HG02763 (cell line): ENCODE measurements around the gene CYP24A1.

Experiments
- ATAC-seq: cut with Tn5 transposase; IDR thresholded peaks from one replicate; pipeline ENCODE4 v1.9.1; 2021; ENCODE audit warnings: mild to moderate bottlenecking, moderate library complexity; ENCODE audit not compliant: unreplicated experiment

Gene CYP24A1

DNA sequence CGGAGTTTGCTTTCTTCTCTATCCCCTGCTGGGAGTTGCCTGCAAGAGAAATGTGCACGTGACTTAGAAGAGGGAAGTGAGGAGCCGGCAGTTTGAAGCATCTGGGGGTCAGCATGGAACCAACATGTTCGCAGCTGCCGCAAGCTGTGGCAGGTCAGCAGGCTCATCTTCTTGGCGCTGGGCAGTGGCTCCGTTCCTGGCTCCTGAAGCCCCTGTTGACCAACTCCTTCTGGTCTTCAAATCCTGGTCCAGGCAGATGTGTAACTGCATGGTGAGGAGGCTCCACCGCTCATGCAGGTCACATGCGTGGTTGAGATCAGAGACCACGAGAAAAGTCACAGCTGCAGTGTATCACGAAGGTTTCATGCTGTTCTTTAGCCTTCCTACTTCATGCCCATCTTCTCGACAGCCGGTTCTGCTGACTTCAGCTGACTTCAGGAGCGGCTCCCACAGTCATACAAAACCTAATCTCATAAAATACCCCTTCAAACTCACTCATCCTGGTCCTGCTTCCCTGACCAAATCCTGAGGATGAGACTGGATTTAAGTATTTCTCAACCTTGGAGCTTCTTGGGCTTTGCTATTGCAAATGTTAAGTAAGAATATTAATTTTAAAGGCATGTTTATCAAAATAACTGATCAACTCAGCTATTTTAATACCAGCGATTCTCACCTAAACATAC is 58.5 kb downstream of the CYP24A1 start:
- ATAC-seq = no peak

- no peak for ATAC-seq
Measured at GRCh38 chr20:54114109-54114508, 59.7 kb downstream of the CYP24A1 start.

DNA sequence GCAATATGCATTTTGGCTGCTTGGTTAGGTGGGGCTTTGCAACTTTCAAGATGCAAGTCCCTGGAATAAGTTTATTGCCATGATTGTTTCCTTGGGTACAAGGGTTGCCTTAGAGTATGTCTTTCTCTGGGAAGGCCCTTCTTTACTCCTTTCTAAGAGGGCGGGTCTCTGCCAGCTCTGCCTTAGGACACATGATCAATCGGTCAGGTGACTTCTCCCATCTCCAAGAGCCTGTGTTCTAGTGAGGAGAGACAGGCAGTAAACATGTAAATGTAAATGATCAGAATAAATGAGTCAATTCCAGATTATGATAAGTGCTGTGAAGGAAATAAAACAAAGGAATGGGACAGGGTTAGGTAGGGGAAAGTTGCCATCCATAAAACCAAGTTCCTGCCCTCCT is 60.2 kb downstream of the CYP24A1 start:
- ATAC-seq = no peak

- ATAC-seq = no peak
Measured at GRCh38 chr20:54112221-54112884, 61.4 kb downstream of the CYP24A1 start.

GRCh38 chr20:54111460-54111859 is 62.3 kb downstream of the CYP24A1 start:
- no peak for ATAC-seq

GRCh38 chr20:54110457-54110856 is 63.3 kb downstream of the CYP24A1 start:
- no peak for ATAC-seq

GRCh38 chr20:54110041-54110440 is 63.7 kb downstream of the CYP24A1 start:
- no peak for ATAC-seq

- no peak for ATAC-seq
Measured at GRCh38 chr20:54108817-54109216, 65.0 kb downstream of the CYP24A1 start.

GRCh38 chr20:54108326-54108642 is 65.5 kb downstream of the CYP24A1 start:
- ATAC-seq = no peak

DNA sequence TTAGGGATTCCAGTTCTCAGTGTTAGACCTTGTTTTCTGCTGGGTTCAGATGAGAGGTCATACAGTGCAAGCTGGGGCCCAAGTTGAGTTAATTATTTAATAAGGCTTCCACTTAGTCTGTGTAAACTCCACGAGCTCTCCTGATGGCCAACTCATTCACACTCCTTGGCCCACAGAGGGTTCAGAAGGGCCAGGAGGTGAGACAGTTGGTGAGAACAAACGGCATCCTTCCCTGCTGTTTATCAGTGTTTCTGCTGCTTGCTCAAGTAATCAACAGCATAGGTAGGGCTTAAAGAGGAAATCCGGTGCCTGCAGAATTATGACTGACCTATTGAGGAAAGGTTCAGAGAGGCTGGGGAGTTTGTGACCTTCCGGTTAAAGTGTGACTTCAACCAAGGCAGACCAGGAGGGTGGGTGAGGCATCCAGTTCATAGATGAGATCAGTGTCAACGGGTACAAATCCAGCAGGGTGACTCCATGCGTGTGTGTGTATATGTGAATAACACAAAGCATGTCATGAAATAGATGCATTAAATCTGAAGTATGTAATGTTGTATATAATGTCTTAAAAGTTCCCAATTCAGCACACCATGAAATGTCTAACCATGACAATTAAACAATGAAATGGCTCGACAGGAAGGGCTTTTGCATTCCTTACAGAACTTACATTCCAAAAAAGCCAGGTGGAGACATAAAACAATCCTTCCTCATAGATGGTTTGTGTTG is 66.0 kb downstream of the CYP24A1 start:
- no peak for ATAC-seq

DNA sequence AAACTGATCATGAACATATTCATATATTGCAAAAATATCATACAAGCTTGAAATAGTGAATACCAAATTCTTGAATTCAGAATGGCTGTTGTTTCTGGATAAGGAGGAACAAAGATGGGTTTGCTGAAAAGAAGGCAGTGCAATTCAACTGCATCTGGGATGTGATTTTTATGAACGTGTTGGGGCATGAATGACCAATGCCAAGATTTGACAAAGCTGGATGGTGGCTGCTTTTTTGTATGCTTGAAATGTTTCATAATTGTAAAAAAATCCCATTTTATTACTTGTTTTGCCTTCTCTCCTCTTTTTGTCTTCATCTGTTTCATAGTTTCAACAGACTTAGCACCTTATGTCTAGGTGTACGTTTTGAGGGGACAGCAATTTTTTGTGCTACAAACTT is 66.6 kb downstream of the CYP24A1 start:
- no peak for ATAC-seq

- no peak for ATAC-seq
Measured at GRCh38 chr20:54106162-54106561, 67.6 kb downstream of the CYP24A1 start.

GRCh38 chr20:54105653-54106052 is 68.1 kb downstream of the CYP24A1 start:
- ATAC-seq = no peak

GRCh38 chr20:54104781-54105180 is 69.0 kb downstream of the CYP24A1 start:
- ATAC-seq = no peak

DNA sequence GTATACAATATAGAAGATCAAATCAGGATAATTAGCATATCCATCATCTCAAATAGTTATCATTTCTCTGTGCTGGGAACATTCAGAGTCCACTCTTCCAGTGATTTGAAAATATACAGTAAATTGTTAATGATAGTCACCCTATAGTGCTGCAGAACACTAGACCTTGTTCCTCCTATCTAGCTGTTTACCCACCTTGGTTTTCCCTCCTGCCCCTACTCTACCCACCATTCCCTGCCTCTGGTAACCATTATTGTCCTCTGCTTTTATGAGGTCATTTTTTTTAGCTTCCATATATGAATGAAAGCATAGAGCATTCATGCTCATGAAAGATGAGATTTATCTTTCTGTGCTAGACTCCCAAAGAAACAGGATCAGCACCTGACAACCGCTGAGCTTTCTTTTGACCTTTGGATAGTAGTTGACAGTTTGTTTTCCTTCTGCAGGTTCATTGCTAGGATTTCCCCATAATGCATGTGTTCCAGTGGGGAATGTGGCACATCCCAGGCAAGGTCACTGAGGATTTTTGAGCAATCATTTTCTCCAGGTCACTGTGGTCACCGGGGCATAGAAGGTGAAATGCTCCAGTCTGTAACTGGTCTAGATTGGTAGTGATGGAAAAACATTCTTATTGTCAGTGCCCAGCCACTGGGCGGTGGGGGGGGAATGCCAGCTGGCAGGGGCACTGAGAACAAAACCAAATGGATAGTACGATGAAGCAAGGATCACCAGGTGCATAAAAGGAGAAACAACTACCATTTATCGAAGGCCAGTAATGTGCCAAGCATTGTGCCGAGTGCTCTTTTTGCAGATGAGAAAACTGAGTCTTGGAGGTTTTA is 69.8 kb downstream of the CYP24A1 start:
- no peak for ATAC-seq
